Measurements from ENCODE around the gene FBXO5. TPM values are rescaled to one million over a fixed set of nuclear protein-coding genes. Genes with fewer than 3 reads are reported as not detected.
A peak's percentile ranks its signal among the peaks of the same experiment; 100 is the strongest.

FBXO5 gene
- total and polyA plus RNA-seq, 9 of the 15 experiments (the other 6 are each of a cell fraction or from before 2014, with no cell fraction given) = 17.8 to 89.3 (median 62.9) TPM

GRCh38 chr6:152982904-152983636, at the start of gene FBXO5 (continued):
- TF ChIP-seq, protein P1, sequence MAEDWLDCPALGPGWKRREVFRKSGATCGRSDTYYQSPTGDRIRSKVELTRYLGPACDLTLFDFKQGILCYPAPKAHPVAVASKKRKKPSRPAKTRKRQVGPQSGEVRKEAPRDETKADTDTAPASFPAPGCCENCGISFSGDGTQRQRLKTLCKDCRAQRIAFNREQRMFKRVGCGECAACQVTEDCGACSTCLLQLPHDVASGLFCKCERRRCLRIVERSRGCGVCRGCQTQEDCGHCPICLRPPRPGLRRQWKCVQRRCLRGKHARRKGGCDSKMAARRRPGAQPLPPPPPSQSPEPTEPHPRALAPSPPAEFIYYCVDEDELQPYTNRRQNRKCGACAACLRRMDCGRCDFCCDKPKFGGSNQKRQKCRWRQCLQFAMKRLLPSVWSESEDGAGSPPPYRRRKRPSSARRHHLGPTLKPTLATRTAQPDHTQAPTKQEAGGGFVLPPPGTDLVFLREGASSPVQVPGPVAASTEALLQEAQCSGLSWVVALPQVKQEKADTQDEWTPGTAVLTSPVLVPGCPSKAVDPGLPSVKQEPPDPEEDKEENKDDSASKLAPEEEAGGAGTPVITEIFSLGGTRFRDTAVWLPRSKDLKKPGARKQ (CRISPR knock-in tag; IDR thresholded peaks at IDR 0.05) = no peak
- TF ChIP-seq PURB (CRISPR knock-in tag; IDR thresholded peaks at IDR 0.05; ENCODE audit: low read depth) = no peak
- no peak for TF ChIP-seq CHD1 (IDR thresholded peaks at IDR 0.05; ENCODE audit: low read length)
- no peak for TF ChIP-seq ZNF282 (CRISPR knock-in tag; IDR thresholded peaks at IDR 0.05)
- no peak for TF ChIP-seq SIX5 (IDR thresholded peaks at IDR 0.05; ENCODE audit: borderline replicate concordance in 1 of 2, insufficient read depth in 1 of 2, low read depth in 1 of 2, low read length in 2 of 2)
- TF ChIP-seq SLC30A9 (CRISPR knock-in tag; IDR thresholded peaks at IDR 0.05) = no peak
- TF ChIP-seq HOXB6 (CRISPR knock-in tag; IDR thresholded peaks at IDR 0.05; ENCODE audit: borderline replicate concordance) = no peak
- TF ChIP-seq, protein P2, sequence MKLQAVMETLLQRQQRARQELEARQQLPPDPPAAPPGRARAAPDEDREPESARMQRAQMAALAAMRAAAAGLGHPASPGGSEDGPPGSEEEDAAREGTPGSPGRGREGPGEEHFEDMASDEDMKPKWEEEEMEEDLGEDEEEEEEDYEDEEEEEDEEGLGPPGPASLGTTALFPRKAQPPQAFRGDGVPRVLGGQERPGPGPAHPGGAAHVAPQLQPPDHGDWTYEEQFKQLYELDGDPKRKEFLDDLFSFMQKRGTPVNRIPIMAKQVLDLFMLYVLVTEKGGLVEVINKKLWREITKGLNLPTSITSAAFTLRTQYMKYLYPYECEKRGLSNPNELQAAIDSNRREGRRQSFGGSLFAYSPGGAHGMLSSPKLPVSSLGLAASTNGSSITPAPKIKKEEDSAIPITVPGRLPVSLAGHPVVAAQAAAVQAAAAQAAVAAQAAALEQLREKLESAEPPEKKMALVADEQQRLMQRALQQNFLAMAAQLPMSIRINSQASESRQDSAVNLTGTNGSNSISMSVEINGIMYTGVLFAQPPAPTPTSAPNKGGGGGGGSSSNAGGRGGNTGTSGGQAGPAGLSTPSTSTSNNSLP (IDR thresholded peaks at IDR 0.05; ENCODE audit: borderline replicate concordance, low read depth, low read length) = no peak
- no peak for TF ChIP-seq SMARCA5 (IDR thresholded peaks at IDR 0.05)
- TF ChIP-seq MAFF (IDR thresholded peaks at IDR 0.05; ENCODE audit: low read length) = no peak
- TF ChIP-seq RBM15 (IDR thresholded peaks at IDR 0.05; ENCODE audit: insufficient read depth, low read length) = no peak
- peak; percentile 8 for TF ChIP-seq PCBP2 (IDR thresholded peaks at IDR 0.05; ENCODE audit: low read depth, low read length, poor library complexity, severe bottlenecking)
- TF ChIP-seq TAF15 (IDR thresholded peaks at IDR 0.05; ENCODE audit: low read depth, low read length) = no peak
- TF ChIP-seq, protein P3, sequence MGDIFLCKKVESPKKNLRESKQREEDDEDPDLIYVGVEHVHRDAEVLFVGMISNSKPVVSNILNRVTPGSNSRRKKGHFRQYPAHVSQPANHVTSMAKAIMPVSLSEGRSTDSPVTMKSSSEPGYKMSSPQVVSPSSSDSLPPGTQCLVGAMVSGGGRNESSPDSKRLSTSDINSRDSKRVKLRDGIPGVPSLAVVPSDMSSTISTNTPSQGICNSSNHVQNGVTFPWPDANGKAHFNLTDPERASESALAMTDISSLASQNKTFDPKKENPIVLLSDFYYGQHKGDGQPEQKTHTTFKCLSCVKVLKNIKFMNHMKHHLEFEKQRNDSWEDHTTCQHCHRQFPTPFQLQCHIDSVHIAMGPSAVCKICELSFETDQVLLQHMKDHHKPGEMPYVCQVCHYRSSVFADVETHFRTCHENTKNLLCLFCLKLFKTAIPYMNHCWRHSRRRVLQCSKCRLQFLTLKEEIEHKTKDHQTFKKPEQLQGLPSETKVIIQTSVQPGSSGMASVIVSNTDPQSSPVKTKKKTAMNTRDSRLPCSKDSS (IDR thresholded peaks at IDR 0.05; ENCODE audit: low read depth, partially characterized antibody) = no peak
- peak; percentile 7; the same call in 1 of the 2 replicates for TF ChIP-seq GABPB1 (CRISPR knock-in tag; IDR thresholded peaks at IDR 0.05)
- no peak for TF ChIP-seq ZFP30 (CRISPR knock-in tag; IDR thresholded peaks at IDR 0.05; ENCODE audit: borderline replicate concordance)
- TF ChIP-seq, protein P4, sequence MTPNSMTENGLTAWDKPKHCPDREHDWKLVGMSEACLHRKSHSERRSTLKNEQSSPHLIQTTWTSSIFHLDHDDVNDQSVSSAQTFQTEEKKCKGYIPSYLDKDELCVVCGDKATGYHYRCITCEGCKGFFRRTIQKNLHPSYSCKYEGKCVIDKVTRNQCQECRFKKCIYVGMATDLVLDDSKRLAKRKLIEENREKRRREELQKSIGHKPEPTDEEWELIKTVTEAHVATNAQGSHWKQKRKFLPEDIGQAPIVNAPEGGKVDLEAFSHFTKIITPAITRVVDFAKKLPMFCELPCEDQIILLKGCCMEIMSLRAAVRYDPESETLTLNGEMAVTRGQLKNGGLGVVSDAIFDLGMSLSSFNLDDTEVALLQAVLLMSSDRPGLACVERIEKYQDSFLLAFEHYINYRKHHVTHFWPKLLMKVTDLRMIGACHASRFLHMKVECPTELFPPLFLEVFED (CRISPR knock-in tag; conservative IDR thresholded peaks at IDR 0.05) = no peak
- TF ChIP-seq MYBL2 (IDR thresholded peaks at IDR 0.05; ENCODE audit: low read depth) = peak; percentile 99
- peak; percentile 74; the same call in 1 of the 2 replicates for TF ChIP-seq MYBL2 (CRISPR knock-in tag; IDR thresholded peaks at IDR 0.05; ENCODE audit: borderline replicate concordance)
